Caco-2 (cell line): ENCODE measurements around the gene DHRS7C. TPM values are rescaled to one million over a fixed set of nuclear protein-coding genes. Genes with fewer than 3 reads are reported as not detected.

Experiments used
- BruUV-seq: library from RNA; stranded (reverse); fragments of 400-500 nt; replicated peaks from 2 replicates; lab custom pipeline; 2021; lab: Mats Ljungman, UMichigan
- CTCF ChIA-PET: fragments of 300-600 bp; sonication (Branson Sonifier 250); formaldehyde crosslinking; loops from one replicate; lab custom pipeline; 2022; ENCODE audit warnings: antibody characterized with exemption; lab: Charles Lee
- POLR2A ChIA-PET: fragments of 300-600 bp; sonication (Branson Sonifier 250); formaldehyde crosslinking; loops from one replicate; lab custom pipeline; 2022; ENCODE audit warnings: antibody characterized with exemption; lab: Charles Lee
- DNase-seq, 2 experiments: peaks; one replicate each; pipeline versions ENCODE4 v3.0.0 to v3.0.0-alpha.2; 2020 to 2022
- H3K27me3 ChIP-seq: replicated peaks from 2 replicates; pipeline ENCODE4 v1.6.0; 2011; ENCODE audit warnings: low read length; ENCODE audit not compliant: control insufficient read depth, insufficient read depth
- H3K36me3 ChIP-seq: 2 replicates; pipeline ENCODE4 v1.5.1; 2011; ENCODE audit warnings: low read length; ENCODE audit not compliant: control insufficient read depth, insufficient read depth
- H3K4me1 ChIP-seq: fragments of 250-450 bp; sonication (Bioruptor Pico); 2 replicates; pipeline ENCODE4 v1.5.1; 2020; ENCODE audit warnings: mild to moderate bottlenecking
- H3K4me3 ChIP-seq: 2 replicates; pipeline ENCODE4 v1.5.1; 2011; ENCODE audit warnings: low read depth, mild to moderate bottlenecking, control low read depth, low read length
- H3K9me3 ChIP-seq: fragments of 250-450 bp; sonication (Bioruptor Pico); 2 replicates; pipeline ENCODE4 v1.5.1; 2020; ENCODE audit warnings: mild to moderate bottlenecking, moderate library complexity
- H3K27ac Mint-ChIP-seq: one replicate; pipeline ENCODE4 v1.8.0; 2022; ENCODE audit warnings: mixed read lengths; ENCODE audit not compliant: unreplicated experiment
- H3K27me3 Mint-ChIP-seq: one replicate; pipeline ENCODE4 v1.8.0; 2022; ENCODE audit warnings: mixed read lengths; ENCODE audit not compliant: insufficient read depth, unreplicated experiment
- H3K36me3 Mint-ChIP-seq: one replicate; pipeline ENCODE4 v1.8.0; 2022; ENCODE audit warnings: mild to moderate bottlenecking, mixed read lengths; ENCODE audit not compliant: insufficient read depth, unreplicated experiment
- H3K4me1 Mint-ChIP-seq: one replicate; pipeline ENCODE4 v1.8.0; 2022; ENCODE audit warnings: low read depth, mixed read lengths; ENCODE audit not compliant: unreplicated experiment
- H3K4me3 Mint-ChIP-seq: one replicate; pipeline ENCODE4 v1.8.0; 2022; ENCODE audit warnings: mild to moderate bottlenecking, moderate library complexity, mixed read lengths; ENCODE audit not compliant: unreplicated experiment
- H3K9me3 Mint-ChIP-seq: one replicate; pipeline ENCODE4 v1.8.0; 2022; ENCODE audit warnings: mixed read lengths; ENCODE audit not compliant: unreplicated experiment
- CTCF ChIP-seq, 2 experiments: fragments of 200-600 bp in 1 of 2; IDR thresholded peaks; 1 replicate in 1 of 2; 2 replicates in 1 of 2; pipeline versions ENCODE4 v1.5.1 to v1.8.0; 2011 to 2022; ENCODE audit warnings: antibody characterized with exemption in 1 of 2, control low read depth in 1 of 2, inconsistent platforms in 1 of 2, low read depth in 1 of 2, low read length in 1 of 2, mild to moderate bottlenecking in 1 of 2, moderate library complexity in 1 of 2; ENCODE audit not compliant: insufficient read depth in 1 of 2, severe bottlenecking in 1 of 2, unreplicated experiment in 1 of 2
- intact Hi-C: fragments of 100-400 bp; cut with micrococcal nuclease; formaldehyde crosslinking; loops from one replicate; pipeline ENCODE4 v1.10.0; 2022; ENCODE audit not compliant: unreplicated experiment
- total RNA-seq: library from RNA; stranded (reverse); gene quantifications from 2 replicates; pipeline ENCODE4 v1.2.3, GENCODE V29; 2022

Gene DHRS7C
- total RNA-seq, 1 experiment from 2014 or later, result not detected

- no peak for TF ChIP-seq CTCF (IDR thresholded peaks at IDR 0.05; ENCODE audit: insufficient read depth in 1 of 2, low read depth in 1 of 2, low read length in 1 of 2, severe bottlenecking in 1 of 2, unreplicated experiment in 1 of 2)
- H3K36me3 Mint-ChIP-seq, result no peaks in the 10 kb centered on the region
- no peaks in the 10 kb centered on the region for H3K36me3 ChIP-seq
- intact Hi-C loops, result no loop called here
- H3K4me1 Mint-ChIP-seq, result no peaks in the 10 kb centered on the region
- no peak overlapping the region for H3K4me3 Mint-ChIP-seq
- ChIA-PET CTCF (no interaction called here), POLR2A (no interaction called here)
- no peaks in the 10 kb centered on the region for H3K9me3 Mint-ChIP-seq
- H3K4me1 ChIP-seq, result no peaks in the 10 kb centered on the region
- H3K27me3 Mint-ChIP-seq, result peaks cover 6% of the 10 kb centered on the region
- no peak for DNase-seq
- H3K9me3 ChIP-seq, result no peaks in the 10 kb centered on the region
- H3K27me3 ChIP-seq, result no peaks in the 10 kb centered on the region
- H3K27ac Mint-ChIP-seq, result no peak overlapping the region
- no peak overlapping the region for H3K4me3 ChIP-seq
- no TSS peak for BruUV-seq
Measured at GRCh38 chr17:9783050-9783449, 8.3 kb downstream of the DHRS7C start.

GRCh38 chr17:9780552-9780951, 10.8 kb downstream of the DHRS7C start:
- Mint-ChIP-seq H3K4me3 (no peak overlapping the region), H3K36me3 (no peaks in the 10 kb centered on the region), H3K27ac (no peak overlapping the region), H3K27me3 (peaks cover 16% of the 10 kb centered on the region), H3K4me1 (no peaks in the 10 kb centered on the region), H3K9me3 (no peaks in the 10 kb centered on the region)
- no peak for TF ChIP-seq CTCF (IDR thresholded peaks at IDR 0.05; ENCODE audit: insufficient read depth in 1 of 2, low read depth in 1 of 2, low read length in 1 of 2, severe bottlenecking in 1 of 2, unreplicated experiment in 1 of 2)
- Histone ChIP-seq H3K4me1 (no peaks in the 10 kb centered on the region), H3K9me3 (no peaks in the 10 kb centered on the region), H3K36me3 (no peaks in the 10 kb centered on the region), H3K4me3 (no peak overlapping the region), H3K27me3 (no peaks in the 10 kb centered on the region)
- intact Hi-C loops, result no loop called here
- BruUV-seq, result no TSS peak
- no peak for DNase-seq
- POLR2A ChIA-PET, result no interaction called here
- CTCF ChIA-PET, result no interaction called here

GRCh38 chr17:9776911-9777310, 14.5 kb downstream of the DHRS7C start:
- no peak for DNase-seq
- H3K4me1 Mint-ChIP-seq, result no peaks in the 10 kb centered on the region
- H3K9me3 Mint-ChIP-seq, result no peaks in the 10 kb centered on the region
- POLR2A ChIA-PET, result no interaction called here
- no peak overlapping the region for H3K27ac Mint-ChIP-seq
- no peak for TF ChIP-seq CTCF (IDR thresholded peaks at IDR 0.05; ENCODE audit: insufficient read depth in 1 of 2, low read depth in 1 of 2, low read length in 1 of 2, severe bottlenecking in 1 of 2, unreplicated experiment in 1 of 2)
- no peaks in the 10 kb centered on the region for H3K36me3 Mint-ChIP-seq
- H3K4me3 Mint-ChIP-seq, result no peak overlapping the region
- H3K36me3 ChIP-seq, result no peaks in the 10 kb centered on the region
- CTCF ChIA-PET, result no interaction called here
- H3K27me3 Mint-ChIP-seq, result peaks cover 10% of the 10 kb centered on the region
- no TSS peak for BruUV-seq
- H3K9me3 ChIP-seq, result no peaks in the 10 kb centered on the region
- no peaks in the 10 kb centered on the region for H3K27me3 ChIP-seq
- intact Hi-C loops, result no loop called here
- no peak overlapping the region for H3K4me3 ChIP-seq
- no peaks in the 10 kb centered on the region for H3K4me1 ChIP-seq
